WTC11 (cell line): ENCODE results near the gene ANO2. TPM values are rescaled to one million over a fixed set of nuclear protein-coding genes. Genes with fewer than 3 reads are reported as not detected.

Experiments used
- ATAC-seq: fragments of 200-7000 bp; cut with Tn5 transposase; 2 replicates; pipeline ENCODE4 v1.10.0; 2021; ENCODE audit warnings: mild to moderate bottlenecking, moderate library complexity
- CTCF ChIA-PET: fragments of 300-600 bp; sonication (Branson Sonifier 250); formaldehyde crosslinking; loops from one replicate; lab custom pipeline; 2021; ENCODE audit warnings: antibody characterized with exemption; lab: Charles Lee
- POLR2A ChIA-PET: fragments of 350-600 bp; sonication (Branson Sonifier 250); formaldehyde crosslinking; loops from one replicate; lab custom pipeline; 2021; ENCODE audit warnings: antibody characterized with exemption; lab: Charles Lee
- DNase-seq: peaks from one replicate; pipeline ENCODE4 v3.0.0; 2021; ENCODE audit warnings: low spot score
- H3K27ac Mint-ChIP-seq: 2 replicates; pipeline ENCODE4 v1.8.0; 2021; ENCODE audit warnings: mixed read lengths
- H3K27me3 Mint-ChIP-seq: 2 replicates; pipeline ENCODE4 v1.8.0; 2021; ENCODE audit warnings: low read depth, mild to moderate bottlenecking, moderate library complexity, mixed read lengths
- H3K36me3 Mint-ChIP-seq: 2 replicates; pipeline ENCODE4 v1.8.0; 2021; ENCODE audit warnings: mixed read lengths
- H3K4me1 Mint-ChIP-seq: 2 replicates; pipeline ENCODE4 v1.8.0; 2022; ENCODE audit warnings: mixed read lengths
- H3K4me3 Mint-ChIP-seq: 2 replicates; pipeline ENCODE4 v1.8.0; 2021; ENCODE audit warnings: mild to moderate bottlenecking, moderate library complexity, mixed read lengths
- H3K9me3 Mint-ChIP-seq: 2 replicates; pipeline ENCODE4 v1.8.0; 2021; ENCODE audit warnings: mixed read lengths
- CBFB ChIP-seq: sonication (generic); formaldehyde crosslinking; IDR thresholded peaks from 2 replicates; pipeline ENCODE4 v1.8.1; 2022; ENCODE audit warnings: mild to moderate bottlenecking, low read depth, missing genetic modification reagents
- CREM ChIP-seq: sonication (generic); formaldehyde crosslinking; IDR thresholded peaks from 2 replicates; pipeline ENCODE4 v1.8.1; 2022; ENCODE audit warnings: mild to moderate bottlenecking, missing genetic modification reagents, moderate library complexity
- ETV6 ChIP-seq: sonication (generic); formaldehyde crosslinking; IDR thresholded peaks from 2 replicates; pipeline ENCODE4 v1.8.1; 2022; ENCODE audit warnings: mild to moderate bottlenecking, missing genetic modification reagents
- GTF2I ChIP-seq: fragments of 250-450 bp; sonication (Bioruptor Pico); conservative IDR thresholded peaks from 2 replicates; pipeline ENCODE4 v1.4.0; 2021; ENCODE audit warnings: mild to moderate bottlenecking
- NFYB ChIP-seq: sonication (generic); formaldehyde crosslinking; conservative IDR thresholded peaks from 2 replicates; pipeline ENCODE4 v1.8.0; 2022; ENCODE audit warnings: low read depth, missing genetic modification reagents
- NR3C1 ChIP-seq: sonication (generic); formaldehyde crosslinking; conservative IDR thresholded peaks from 2 replicates; pipeline ENCODE4 v1.8.1; 2023; ENCODE audit warnings: low read depth, mild to moderate bottlenecking, missing genetic modification reagents
- SMAD4 ChIP-seq: sonication (generic); formaldehyde crosslinking; IDR thresholded peaks from 2 replicates; pipeline ENCODE4 v1.8.0; 2022; ENCODE audit warnings: mild to moderate bottlenecking, missing genetic modification reagents
- SOX15 ChIP-seq: fragments of 250-450 bp; sonication (Bioruptor Pico); IDR thresholded peaks from 2 replicates; pipeline ENCODE4 v1.9.0; 2021; ENCODE audit warnings: mild to moderate bottlenecking
- SP1 ChIP-seq: sonication (generic); formaldehyde crosslinking; conservative IDR thresholded peaks from 2 replicates; pipeline ENCODE4 v1.8.1; 2022; ENCODE audit warnings: missing genetic modification reagents
- TEAD1 ChIP-seq: sonication (generic); formaldehyde crosslinking; IDR thresholded peaks from 2 replicates; pipeline ENCODE4 v1.8.0; 2022; ENCODE audit warnings: mild to moderate bottlenecking, missing genetic modification reagents
- TEAD4 ChIP-seq: sonication (generic); formaldehyde crosslinking; IDR thresholded peaks from 2 replicates; pipeline ENCODE4 v1.8.0; 2022; ENCODE audit warnings: mild to moderate bottlenecking, missing genetic modification reagents
- ZNF423 ChIP-seq: fragments of 250-450 bp; sonication (Bioruptor Pico); IDR thresholded peaks from 2 replicates; pipeline ENCODE4 v2.1.2; 2022; ENCODE audit warnings: mild to moderate bottlenecking, moderate library complexity
- total RNA-seq: library from RNA; stranded (reverse); gene quantifications from 3 replicates; pipeline ENCODE4 v1.2.3, GENCODE V29; 2021
- TF ChIP-seq, protein P1 (sequence below): sonication (generic); formaldehyde crosslinking; IDR thresholded peaks from 2 replicates; pipeline ENCODE4 v1.8.1; 2022; ENCODE audit warnings: mild to moderate bottlenecking, moderate library complexity, missing genetic modification reagents
- TF ChIP-seq, protein P2 (sequence below): sonication (generic); formaldehyde crosslinking; IDR thresholded peaks from 2 replicates; pipeline ENCODE4 v1.8.0; 2022; ENCODE audit warnings: mild to moderate bottlenecking, missing genetic modification reagents
- TF ChIP-seq, protein P3 (sequence below): sonication (generic); formaldehyde crosslinking; IDR thresholded peaks from 2 replicates; pipeline ENCODE4 v1.8.0; 2022; ENCODE audit warnings: mild to moderate bottlenecking, missing genetic modification reagents
- TF ChIP-seq, protein P4 (sequence below): sonication (generic); formaldehyde crosslinking; IDR thresholded peaks from 2 replicates; pipeline ENCODE4 v1.8.1; 2022; ENCODE audit warnings: low read depth, missing genetic modification reagents, borderline replicate concordance
- TF ChIP-seq, protein P5 (sequence below): fragments of 200-600 bp; IDR thresholded peaks from 2 replicates; pipeline ENCODE4 v1.8.0; 2022; ENCODE audit warnings: antibody characterized with exemption
- TF ChIP-seq, protein P6 (sequence below): sonication (generic); formaldehyde crosslinking; IDR thresholded peaks from 2 replicates; pipeline ENCODE4 v1.8.0; 2023; ENCODE audit warnings: mild to moderate bottlenecking, missing genetic modification reagents
- TF ChIP-seq, protein P7 (sequence below): sonication (generic); formaldehyde crosslinking; IDR thresholded peaks from 2 replicates; pipeline ENCODE4 v1.8.0; 2022; ENCODE audit warnings: mild to moderate bottlenecking, missing genetic modification reagents
- TF ChIP-seq, protein P8 (sequence below): sonication (generic); formaldehyde crosslinking; IDR thresholded peaks from 2 replicates; pipeline ENCODE4 v1.8.1; 2022; ENCODE audit warnings: low read depth, mild to moderate bottlenecking, moderate library complexity, missing genetic modification reagents, borderline replicate concordance
- TF ChIP-seq, protein P9 (sequence below): fragments of 250-450 bp; sonication (Bioruptor Pico); IDR thresholded peaks from 2 replicates; pipeline ENCODE4 v1.8.0; 2021; ENCODE audit warnings: mild to moderate bottlenecking

Gene ANO2
- total RNA-seq, 1 experiment from 2014 or later = 2.8 TPM

DNA sequence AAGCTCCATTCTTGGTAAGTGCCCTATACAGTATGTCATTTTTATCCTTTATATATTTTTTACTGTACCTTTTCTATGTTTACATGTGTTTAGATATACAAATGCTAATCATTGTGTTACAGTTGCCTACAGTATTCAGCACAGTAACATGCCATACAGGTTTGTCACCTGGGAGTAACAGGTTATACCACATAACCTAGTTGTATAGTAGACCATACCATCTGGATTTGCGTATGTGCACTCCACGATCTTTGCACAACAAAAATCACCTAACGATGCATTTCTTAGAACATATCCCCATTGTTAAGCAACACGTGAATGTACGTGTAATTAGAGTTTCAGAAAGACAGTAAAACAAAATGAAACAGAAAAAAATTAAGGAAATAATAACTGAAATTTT, 11.9 kb upstream of the ANO2 start (continued):
- TF ChIP-seq TEAD4 (no peak), CBFB (CRISPR knock-in tag) (no peak), SMAD4 (CRISPR knock-in tag) (no peak), ETV6 (CRISPR knock-in tag) (no peak), SOX15 (CRISPR knock-in tag) (no peak), TEAD1 (no peak)
- TF ChIP-seq, protein P1, sequence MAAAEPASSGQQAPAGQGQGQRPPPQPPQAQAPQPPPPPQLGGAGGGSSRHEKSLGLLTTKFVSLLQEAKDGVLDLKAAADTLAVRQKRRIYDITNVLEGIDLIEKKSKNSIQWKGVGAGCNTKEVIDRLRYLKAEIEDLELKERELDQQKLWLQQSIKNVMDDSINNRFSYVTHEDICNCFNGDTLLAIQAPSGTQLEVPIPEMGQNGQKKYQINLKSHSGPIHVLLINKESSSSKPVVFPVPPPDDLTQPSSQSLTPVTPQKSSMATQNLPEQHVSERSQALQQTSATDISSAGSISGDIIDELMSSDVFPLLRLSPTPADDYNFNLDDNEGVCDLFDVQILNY (CRISPR knock-in tag) = no peak

DNA sequence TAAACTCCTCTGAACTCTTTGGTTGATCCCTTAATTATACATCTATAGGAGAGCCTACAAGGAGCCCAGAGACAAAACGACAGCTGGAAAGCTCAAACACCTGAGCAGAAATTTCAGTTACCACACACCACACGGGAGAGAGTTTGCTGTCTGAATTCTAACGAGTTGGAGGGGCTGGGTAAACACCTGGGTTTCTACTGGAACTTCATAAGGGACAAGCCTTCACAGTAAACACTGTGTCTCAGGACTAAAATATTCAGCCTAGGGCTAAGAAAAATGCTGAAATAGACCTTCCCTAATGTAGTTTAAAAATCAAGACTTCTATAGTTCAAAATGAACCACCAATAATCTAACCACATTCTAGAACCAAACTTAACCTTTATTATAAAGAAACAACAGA, 9.6 kb upstream of the ANO2 start:
- ChIA-PET CTCF (no interaction called here), POLR2A (no interaction called here)
- Mint-ChIP-seq H3K4me1 (peaks cover 2% of the 10 kb centered on the region; the same call in 1 of the 2 replicates), H3K27ac (no peak overlapping the region), H3K9me3 (peaks cover 7% of the 10 kb centered on the region; the same call in 1 of the 2 replicates), H3K36me3 (no peaks in the 10 kb centered on the region), H3K4me3 (no peak overlapping the region), H3K27me3 (peaks cover 4% of the 10 kb centered on the region)
- TF ChIP-seq, protein P2, sequence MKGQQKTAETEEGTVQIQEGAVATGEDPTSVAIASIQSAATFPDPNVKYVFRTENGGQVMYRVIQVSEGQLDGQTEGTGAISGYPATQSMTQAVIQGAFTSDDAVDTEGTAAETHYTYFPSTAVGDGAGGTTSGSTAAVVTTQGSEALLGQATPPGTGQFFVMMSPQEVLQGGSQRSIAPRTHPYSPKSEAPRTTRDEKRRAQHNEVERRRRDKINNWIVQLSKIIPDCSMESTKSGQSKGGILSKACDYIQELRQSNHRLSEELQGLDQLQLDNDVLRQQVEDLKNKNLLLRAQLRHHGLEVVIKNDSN (CRISPR knock-in tag) = no peak
- TF ChIP-seq, protein P3, sequence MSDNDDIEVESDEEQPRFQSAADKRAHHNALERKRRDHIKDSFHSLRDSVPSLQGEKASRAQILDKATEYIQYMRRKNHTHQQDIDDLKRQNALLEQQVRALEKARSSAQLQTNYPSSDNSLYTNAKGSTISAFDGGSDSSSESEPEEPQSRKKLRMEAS (CRISPR knock-in tag) = no peak
- TF ChIP-seq, protein P4, sequence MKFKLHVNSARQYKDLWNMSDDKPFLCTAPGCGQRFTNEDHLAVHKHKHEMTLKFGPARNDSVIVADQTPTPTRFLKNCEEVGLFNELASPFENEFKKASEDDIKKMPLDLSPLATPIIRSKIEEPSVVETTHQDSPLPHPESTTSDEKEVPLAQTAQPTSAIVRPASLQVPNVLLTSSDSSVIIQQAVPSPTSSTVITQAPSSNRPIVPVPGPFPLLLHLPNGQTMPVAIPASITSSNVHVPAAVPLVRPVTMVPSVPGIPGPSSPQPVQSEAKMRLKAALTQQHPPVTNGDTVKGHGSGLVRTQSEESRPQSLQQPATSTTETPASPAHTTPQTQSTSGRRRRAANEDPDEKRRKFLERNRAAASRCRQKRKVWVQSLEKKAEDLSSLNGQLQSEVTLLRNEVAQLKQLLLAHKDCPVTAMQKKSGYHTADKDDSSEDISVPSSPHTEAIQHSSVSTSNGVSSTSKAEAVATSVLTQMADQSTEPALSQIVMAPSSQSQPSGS (CRISPR knock-in tag) = no peak
- TF ChIP-seq, protein P5, sequence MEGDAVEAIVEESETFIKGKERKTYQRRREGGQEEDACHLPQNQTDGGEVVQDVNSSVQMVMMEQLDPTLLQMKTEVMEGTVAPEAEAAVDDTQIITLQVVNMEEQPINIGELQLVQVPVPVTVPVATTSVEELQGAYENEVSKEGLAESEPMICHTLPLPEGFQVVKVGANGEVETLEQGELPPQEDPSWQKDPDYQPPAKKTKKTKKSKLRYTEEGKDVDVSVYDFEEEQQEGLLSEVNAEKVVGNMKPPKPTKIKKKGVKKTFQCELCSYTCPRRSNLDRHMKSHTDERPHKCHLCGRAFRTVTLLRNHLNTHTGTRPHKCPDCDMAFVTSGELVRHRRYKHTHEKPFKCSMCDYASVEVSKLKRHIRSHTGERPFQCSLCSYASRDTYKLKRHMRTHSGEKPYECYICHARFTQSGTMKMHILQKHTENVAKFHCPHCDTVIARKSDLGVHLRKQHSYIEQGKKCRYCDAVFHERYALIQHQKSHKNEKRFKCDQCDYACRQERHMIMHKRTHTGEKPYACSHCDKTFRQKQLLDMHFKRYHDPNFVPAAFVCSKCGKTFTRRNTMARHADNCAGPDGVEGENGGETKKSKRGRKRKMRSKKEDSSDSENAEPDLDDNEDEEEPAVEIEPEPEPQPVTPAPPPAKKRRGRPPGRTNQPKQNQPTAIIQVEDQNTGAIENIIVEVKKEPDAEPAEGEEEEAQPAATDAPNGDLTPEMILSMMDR = no peak
- no peak for TF ChIP-seq CREM (CRISPR knock-in tag)
- no peak for TF ChIP-seq NR3C1 (CRISPR knock-in tag)
- TF ChIP-seq, protein P6, sequence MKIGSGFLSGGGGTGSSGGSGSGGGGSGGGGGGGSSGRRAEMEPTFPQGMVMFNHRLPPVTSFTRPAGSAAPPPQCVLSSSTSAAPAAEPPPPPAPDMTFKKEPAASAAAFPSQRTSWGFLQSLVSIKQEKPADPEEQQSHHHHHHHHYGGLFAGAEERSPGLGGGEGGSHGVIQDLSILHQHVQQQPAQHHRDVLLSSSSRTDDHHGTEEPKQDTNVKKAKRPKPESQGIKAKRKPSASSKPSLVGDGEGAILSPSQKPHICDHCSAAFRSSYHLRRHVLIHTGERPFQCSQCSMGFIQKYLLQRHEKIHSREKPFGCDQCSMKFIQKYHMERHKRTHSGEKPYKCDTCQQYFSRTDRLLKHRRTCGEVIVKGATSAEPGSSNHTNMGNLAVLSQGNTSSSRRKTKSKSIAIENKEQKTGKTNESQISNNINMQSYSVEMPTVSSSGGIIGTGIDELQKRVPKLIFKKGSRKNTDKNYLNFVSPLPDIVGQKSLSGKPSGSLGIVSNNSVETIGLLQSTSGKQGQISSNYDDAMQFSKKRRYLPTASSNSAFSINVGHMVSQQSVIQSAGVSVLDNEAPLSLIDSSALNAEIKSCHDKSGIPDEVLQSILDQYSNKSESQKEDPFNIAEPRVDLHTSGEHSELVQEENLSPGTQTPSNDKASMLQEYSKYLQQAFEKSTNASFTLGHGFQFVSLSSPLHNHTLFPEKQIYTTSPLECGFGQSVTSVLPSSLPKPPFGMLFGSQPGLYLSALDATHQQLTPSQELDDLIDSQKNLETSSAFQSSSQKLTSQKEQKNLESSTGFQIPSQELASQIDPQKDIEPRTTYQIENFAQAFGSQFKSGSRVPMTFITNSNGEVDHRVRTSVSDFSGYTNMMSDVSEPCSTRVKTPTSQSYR (CRISPR knock-in tag) = no peak
- TF ChIP-seq, protein P7, sequence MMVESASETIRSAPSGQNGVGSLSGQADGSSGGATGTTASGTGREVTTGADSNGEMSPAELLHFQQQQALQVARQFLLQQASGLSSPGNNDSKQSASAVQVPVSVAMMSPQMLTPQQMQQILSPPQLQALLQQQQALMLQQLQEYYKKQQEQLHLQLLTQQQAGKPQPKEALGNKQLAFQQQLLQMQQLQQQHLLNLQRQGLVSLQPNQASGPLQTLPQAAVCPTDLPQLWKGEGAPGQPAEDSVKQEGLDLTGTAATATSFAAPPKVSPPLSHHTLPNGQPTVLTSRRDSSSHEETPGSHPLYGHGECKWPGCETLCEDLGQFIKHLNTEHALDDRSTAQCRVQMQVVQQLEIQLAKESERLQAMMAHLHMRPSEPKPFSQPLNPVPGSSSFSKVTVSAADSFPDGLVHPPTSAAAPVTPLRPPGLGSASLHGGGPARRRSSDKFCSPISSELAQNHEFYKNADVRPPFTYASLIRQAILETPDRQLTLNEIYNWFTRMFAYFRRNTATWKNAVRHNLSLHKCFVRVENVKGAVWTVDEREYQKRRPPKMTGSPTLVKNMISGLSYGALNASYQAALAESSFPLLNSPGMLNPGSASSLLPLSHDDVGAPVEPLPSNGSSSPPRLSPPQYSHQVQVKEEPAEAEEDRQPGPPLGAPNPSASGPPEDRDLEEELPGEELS (CRISPR knock-in tag) = no peak
- TF ChIP-seq ZNF423 (CRISPR knock-in tag) = no peak
- TF ChIP-seq, protein P8, sequence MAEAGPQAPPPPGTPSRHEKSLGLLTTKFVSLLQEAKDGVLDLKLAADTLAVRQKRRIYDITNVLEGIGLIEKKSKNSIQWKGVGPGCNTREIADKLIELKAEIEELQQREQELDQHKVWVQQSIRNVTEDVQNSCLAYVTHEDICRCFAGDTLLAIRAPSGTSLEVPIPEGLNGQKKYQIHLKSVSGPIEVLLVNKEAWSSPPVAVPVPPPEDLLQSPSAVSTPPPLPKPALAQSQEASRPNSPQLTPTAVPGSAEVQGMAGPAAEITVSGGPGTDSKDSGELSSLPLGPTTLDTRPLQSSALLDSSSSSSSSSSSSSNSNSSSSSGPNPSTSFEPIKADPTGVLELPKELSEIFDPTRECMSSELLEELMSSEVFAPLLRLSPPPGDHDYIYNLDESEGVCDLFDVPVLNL = no peak
- TF ChIP-seq GTF2I (CRISPR knock-in tag) = no peak
- TF ChIP-seq, protein P9, sequence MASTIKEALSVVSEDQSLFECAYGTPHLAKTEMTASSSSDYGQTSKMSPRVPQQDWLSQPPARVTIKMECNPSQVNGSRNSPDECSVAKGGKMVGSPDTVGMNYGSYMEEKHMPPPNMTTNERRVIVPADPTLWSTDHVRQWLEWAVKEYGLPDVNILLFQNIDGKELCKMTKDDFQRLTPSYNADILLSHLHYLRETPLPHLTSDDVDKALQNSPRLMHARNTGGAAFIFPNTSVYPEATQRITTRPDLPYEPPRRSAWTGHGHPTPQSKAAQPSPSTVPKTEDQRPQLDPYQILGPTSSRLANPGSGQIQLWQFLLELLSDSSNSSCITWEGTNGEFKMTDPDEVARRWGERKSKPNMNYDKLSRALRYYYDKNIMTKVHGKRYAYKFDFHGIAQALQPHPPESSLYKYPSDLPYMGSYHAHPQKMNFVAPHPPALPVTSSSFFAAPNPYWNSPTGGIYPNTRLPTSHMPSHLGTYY = no peak
- TF ChIP-seq NFYB = no peak
- no peak for TF ChIP-seq SP1 (CRISPR knock-in tag)
- no peak for ATAC-seq
- DNase-seq = no peak
